ENCODE measurements around the gene PTPDC1. TPM values are rescaled to one million over a fixed set of nuclear protein-coding genes. Genes with fewer than 3 reads are reported as not detected.

The PTPDC1 gene
- total and polyA plus RNA-seq, 2 donors (not counting 1 experiment from before 2014, with no cell fraction given): 3.7 to 9.8 TPM

GRCh38 chr9:94039786-94040185 lies 44.5 kb upstream of the PTPDC1 start:
- Histone ChIP-seq H2AFZ (ENCODE audit: insufficient read depth, low read depth, low read length, poor library complexity, severe bottlenecking) (no peak overlapping the region), H3K4me2 (replicated peaks; ENCODE audit: low read depth, low read length, poor library complexity, severe bottlenecking) (no peak overlapping the region), H3K79me2 (ENCODE audit: control insufficient read depth, insufficient read depth, low read length) (no peaks in the 10 kb centered on the region), H3K27me3 (replicated peaks in 1 of 4; ENCODE audit: control extremely low read depth in 1 of 4, control insufficient read depth in 3 of 4, insufficient read depth in 4 of 4, low read length in 3 of 4) (no peaks in the 10 kb centered on the region), H3K9ac (ENCODE audit: low read length) (no peak overlapping the region), H3K4me1 (ENCODE audit: control insufficient read depth in 2 of 2, insufficient read depth in 2 of 2, low read length in 2 of 2) (no peaks in the 10 kb centered on the region), H3K4me3 (ENCODE audit: control extremely low read depth in 1 of 5, extremely low read depth in 1 of 5, insufficient read depth in 1 of 5, low read depth in 2 of 5, low read length in 4 of 5) (no peak overlapping the region), H4K20me1 (ENCODE audit: control insufficient read depth, insufficient read depth, low read length, poor library complexity, severe bottlenecking) (no peaks in the 10 kb centered on the region), H3K27ac (ENCODE audit: low read length in 2 of 2) (no peak overlapping the region), H3K36me3 (replicated peaks in 1 of 2; ENCODE audit: control extremely low read depth in 1 of 2, control insufficient read depth in 1 of 2, extremely low read depth in 1 of 2, insufficient read depth in 2 of 2, low read length in 1 of 2) (no peaks in the 10 kb centered on the region), H3K9me3 (ENCODE audit: control extremely low read depth in 1 of 3, control insufficient read depth in 2 of 3, insufficient read depth in 1 of 3, low read length in 2 of 3) (no peaks in the 10 kb centered on the region)
- no peak overlapping the region for H3K4me3 Mint-ChIP-seq
- CTCF ChIA-PET: no interaction called here
- H3K9me3 Mint-ChIP-seq (ENCODE audit: insufficient read depth): no peaks in the 10 kb centered on the region
- no peaks in the 10 kb centered on the region for H3K27me3 Mint-ChIP-seq
- intact Hi-C loops (cut with micrococcal nuclease): no loop called here
- no peak overlapping the region for H3K27ac Mint-ChIP-seq
- H3K4me1 Mint-ChIP-seq: no peaks in the 10 kb centered on the region
- TF ChIP-seq EZH2 (IDR thresholded peaks at IDR 0.05; ENCODE audit: borderline replicate concordance, insufficient read depth, low read depth, low read length, poor library complexity, severe bottlenecking) (no peak), CTCF (IDR thresholded peaks at IDR 0.05) (no peak)
- POLR2A ChIA-PET: no interaction called here
- DNase-seq (no peak), ATAC-seq (ENCODE audit: low read depth) (no peak)

- no peak overlapping the region for H3K9ac ChIP-seq (ENCODE audit: low read length)
- H3K9me3 Mint-ChIP-seq (ENCODE audit: insufficient read depth): no peaks in the 10 kb centered on the region
- H4K20me1 ChIP-seq (ENCODE audit: control insufficient read depth, insufficient read depth, low read length, poor library complexity, severe bottlenecking): no peaks in the 10 kb centered on the region
- no peaks in the 10 kb centered on the region for H3K4me1 Mint-ChIP-seq
- no peak overlapping the region for H3K4me3 Mint-ChIP-seq
- no peak overlapping the region for H2AFZ ChIP-seq (ENCODE audit: insufficient read depth, low read depth, low read length, poor library complexity, severe bottlenecking)
- no peak overlapping the region for H3K27ac ChIP-seq (ENCODE audit: low read length in 2 of 2)
- H3K79me2 ChIP-seq (ENCODE audit: control insufficient read depth, insufficient read depth, low read length): no peaks in the 10 kb centered on the region
- intact Hi-C loops (cut with micrococcal nuclease): no loop called here
- H3K4me1 ChIP-seq (ENCODE audit: control insufficient read depth in 2 of 2, insufficient read depth in 2 of 2, low read length in 2 of 2): no peaks in the 10 kb centered on the region
- DNase-seq (no peak), ATAC-seq (ENCODE audit: low read depth) (no peak)
- POLR2A ChIA-PET: no interaction called here
- H3K4me2 ChIP-seq (replicated peaks; ENCODE audit: low read depth, low read length, poor library complexity, severe bottlenecking): no peak overlapping the region
- TF ChIP-seq CTCF (IDR thresholded peaks at IDR 0.05): no peak
- TF ChIP-seq EZH2 (IDR thresholded peaks at IDR 0.05; ENCODE audit: borderline replicate concordance, insufficient read depth, low read depth, low read length, poor library complexity, severe bottlenecking): no peak
- H3K36me3 ChIP-seq (replicated peaks in 1 of 2; ENCODE audit: control extremely low read depth in 1 of 2, control insufficient read depth in 1 of 2, extremely low read depth in 1 of 2, insufficient read depth in 2 of 2, low read length in 1 of 2): no peaks in the 10 kb centered on the region
- no peaks in the 10 kb centered on the region for H3K27me3 ChIP-seq (replicated peaks in 1 of 4; ENCODE audit: control extremely low read depth in 1 of 4, control insufficient read depth in 3 of 4, insufficient read depth in 4 of 4, low read length in 3 of 4)
- CTCF ChIA-PET: interaction anchor here (0.6 kb wide), 1 partner anchor 35 kb away, joined by 3 read pairs; no protein-coding TSS in a partner anchor
- no peaks in the 10 kb centered on the region for H3K9me3 ChIP-seq (ENCODE audit: control extremely low read depth in 1 of 3, control insufficient read depth in 2 of 3, insufficient read depth in 1 of 3, low read length in 2 of 3)
- no peaks in the 10 kb centered on the region for H3K27me3 Mint-ChIP-seq
- H3K27ac Mint-ChIP-seq: no peak overlapping the region
- 90% methylated on average over 2 of the region's 5 CpGs for WGBS (ENCODE audit: insufficient coverage)
- H3K4me3 ChIP-seq (ENCODE audit: control extremely low read depth in 1 of 5, extremely low read depth in 1 of 5, insufficient read depth in 1 of 5, low read depth in 2 of 5, low read length in 4 of 5): no peak overlapping the region
These were observed 41.5 kb upstream of the PTPDC1 start for GRCh38 chr9:94042516-94043360.
